Activated CD8-positive, alpha-beta memory T cell treated with anti-CD3 and anti-CD28 coated beads for 24 hours (primary cell): Measurements from ENCODE around the gene EFNA5.

ENCODE experiments used
- DNase-seq: peaks from one replicate; pipeline ENCODE4 v3.0.0-alpha.2; 2020

EFNA5 gene

DNA sequence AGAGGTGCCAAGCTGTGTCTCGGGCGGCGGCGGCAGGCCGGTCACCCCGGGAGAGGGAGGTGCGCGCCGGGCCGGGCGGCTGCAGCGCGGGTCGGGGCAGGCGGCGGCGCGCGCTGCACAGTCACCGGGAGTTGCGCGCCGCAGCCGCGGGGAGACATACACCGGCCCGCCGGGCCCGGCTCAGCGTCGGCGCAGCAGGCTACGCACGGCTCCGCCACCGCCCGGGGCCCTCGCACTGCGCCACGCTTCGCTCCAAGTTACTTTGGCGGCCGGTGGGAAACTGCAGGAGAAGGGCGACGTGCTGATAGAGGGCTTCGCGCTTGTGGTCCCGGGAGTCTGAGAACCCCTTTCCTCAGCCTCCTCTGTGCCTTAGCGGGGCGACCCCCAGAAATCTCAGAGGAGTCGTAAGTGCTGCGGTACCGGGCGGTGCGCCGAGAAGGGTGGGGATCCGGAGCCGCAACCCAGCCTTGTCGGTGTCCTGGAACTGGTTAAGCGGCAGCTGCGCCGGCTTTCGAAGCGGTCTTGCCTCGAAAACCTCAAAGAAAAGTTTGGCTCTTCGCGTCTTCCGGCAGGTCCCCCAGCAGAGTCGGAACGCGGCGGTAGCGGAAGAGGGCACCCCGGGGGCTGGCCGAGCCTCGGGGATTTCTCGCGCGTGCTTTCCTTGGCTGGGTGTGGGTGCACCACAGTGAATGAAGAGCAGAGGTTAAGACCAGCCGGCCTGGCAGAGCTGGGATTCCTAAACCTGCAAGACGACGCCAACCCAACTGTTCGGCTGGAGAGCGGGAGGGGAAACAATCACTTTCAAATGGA, at the start of gene EFNA5:
Gene EFNA5, minus strand, starts transcription at position 6 of the 810 bp plus-strand sequence.
- peak; percentile 73 for DNase-seq

DNA sequence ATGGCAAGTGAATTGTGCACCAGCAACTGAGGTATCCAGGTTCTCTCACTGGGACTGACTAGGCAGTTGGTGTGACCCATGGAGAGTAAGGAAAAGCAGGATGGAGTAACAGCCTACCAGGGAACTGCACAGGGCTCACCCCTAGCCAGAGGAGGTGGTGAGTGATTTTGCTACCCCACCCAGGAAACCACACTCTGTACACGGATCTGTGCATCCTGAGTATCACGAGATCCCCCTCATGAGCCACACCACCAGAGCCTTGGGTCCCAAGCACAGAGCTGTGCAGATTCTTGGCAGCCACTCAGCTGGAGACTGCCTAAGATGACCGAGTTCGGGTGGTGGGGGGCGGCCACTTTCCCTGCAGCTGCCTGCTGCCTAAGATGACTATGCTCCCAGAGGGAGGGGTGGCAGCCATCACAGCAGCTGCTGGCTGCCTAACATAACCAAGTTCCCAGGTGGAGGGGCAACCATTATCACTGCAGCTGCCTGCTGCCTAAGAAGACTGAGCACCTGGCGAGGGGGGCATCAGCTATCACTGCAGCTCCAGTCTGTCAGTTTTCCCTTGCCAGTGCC, 48.4 kb upstream of the EFNA5 start:
- no peak for DNase-seq

DNA sequence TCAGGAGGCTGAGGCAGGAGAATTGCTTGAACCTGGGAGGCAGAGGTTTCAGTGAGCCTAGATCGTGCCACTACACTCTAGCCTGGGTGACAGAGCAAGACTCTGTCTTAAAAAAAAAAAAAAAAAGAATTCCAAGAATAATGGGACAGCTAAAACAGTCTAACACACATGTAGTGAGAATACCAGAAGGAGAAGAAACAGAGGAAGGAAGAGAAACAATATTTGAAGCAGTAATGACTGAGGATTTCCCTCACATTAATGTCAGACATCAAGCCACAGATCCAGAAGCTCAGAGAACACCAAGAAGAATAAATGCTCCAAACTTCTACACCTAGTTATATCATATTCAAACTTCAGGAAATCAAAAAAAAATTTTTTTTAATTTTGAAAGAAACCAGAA, 47.1 kb upstream of the EFNA5 start:
- no peak for DNase-seq

DNA sequence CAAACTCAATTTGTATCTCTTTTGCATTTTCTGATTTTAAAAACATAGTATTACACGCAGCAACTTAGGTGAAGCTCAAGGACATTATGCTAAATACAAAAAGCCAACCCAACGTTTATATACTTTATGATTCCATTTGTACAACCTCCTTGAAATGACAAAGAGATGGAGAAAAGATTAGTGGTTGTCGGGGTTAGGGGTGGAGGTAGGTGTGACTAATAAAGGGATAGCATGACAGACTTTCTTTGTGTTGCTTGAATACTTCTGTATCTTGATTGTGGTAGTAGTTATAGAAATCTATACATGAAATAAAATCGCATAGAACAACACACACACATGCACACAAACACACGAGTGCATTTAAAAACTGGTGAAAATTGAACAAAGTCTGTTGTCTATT, 42.5 kb upstream of the EFNA5 start:
- no peak for DNase-seq

DNA sequence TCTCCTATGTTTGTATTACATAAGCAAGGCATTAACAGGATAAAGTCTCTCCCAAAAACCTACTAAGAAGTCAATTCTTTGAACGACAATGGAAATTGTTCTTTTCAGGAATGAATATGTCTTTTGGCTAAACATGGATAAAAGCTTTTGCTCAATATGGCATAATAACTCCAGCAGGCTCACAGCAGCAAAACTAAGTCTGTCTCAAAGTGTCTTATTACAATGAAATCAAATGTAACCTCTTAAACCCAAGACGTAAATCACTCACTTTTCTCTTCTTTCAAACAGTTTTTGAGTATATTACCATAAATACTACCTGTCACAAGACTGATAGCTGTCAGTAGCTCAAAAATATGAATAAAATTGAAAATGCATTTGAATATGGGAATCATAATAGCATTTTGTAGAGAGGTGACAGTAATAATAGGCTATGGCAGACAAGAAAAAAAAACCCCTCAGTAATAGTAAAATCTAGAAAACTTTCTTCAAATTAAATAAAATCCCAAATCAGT, 41.7 kb upstream of the EFNA5 start:
- no peak for DNase-seq

DNA sequence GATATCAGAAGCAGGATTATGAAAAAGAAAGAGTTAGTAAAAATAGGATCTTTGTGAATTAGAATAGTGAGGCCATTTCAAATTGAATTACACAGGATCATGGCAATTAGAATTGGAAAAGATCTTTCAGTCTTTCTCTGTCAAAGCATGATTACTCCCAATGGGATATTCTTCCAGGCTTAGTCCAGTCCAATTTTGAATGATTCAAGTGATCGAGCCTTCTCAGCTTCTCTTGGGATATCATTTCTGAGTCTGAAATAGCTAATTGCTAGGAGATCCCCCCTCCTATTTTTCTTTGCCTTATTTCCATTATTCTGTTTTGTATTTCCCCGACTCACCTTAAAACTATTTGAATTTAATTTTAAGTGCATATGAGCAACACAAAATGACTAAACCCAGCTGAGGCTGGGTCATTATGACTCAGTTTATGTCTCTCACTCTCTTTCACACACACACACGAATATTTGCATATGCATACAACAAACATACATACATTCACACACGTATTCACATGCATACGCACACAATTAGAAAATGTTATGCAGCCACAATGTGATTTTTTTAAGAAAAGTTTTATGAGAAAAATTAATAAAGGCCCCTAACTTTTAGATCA, 34.8 kb upstream of the EFNA5 start:
- DNase-seq = no peak

DNA sequence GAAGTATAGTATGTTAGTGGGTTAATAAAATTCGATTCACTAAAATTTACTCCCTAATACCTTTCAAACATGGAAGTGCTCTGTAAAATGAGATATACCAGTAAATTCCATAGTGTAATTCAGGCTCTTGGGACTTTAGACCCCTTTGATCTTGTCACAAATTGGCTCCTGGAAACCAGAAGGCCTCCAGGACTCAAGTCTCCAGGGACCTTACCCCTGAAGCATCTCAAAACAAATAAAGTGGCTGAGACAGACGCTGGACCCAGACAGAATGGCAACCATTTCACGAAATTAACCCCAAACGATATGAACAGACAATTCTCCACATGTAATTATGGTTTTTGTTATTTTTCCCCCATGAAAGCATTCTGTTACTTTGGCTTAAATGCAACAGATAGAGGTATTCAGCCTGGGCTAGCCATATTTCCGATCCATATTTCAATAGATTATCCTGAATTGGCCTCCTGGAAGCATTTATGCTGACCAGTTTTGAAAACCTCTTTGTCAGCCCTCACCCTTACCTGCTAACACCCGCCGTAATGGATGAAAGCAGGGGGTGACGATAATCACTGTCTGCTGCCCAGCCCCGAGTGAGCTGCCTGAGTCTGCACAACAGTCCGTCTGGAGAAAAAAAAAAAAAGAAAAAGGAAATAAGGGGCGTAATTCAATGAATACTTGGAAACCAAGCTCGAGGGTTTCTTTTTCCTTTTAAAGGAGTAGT, 34.1 kb upstream of the EFNA5 start:
- no peak for DNase-seq

DNA sequence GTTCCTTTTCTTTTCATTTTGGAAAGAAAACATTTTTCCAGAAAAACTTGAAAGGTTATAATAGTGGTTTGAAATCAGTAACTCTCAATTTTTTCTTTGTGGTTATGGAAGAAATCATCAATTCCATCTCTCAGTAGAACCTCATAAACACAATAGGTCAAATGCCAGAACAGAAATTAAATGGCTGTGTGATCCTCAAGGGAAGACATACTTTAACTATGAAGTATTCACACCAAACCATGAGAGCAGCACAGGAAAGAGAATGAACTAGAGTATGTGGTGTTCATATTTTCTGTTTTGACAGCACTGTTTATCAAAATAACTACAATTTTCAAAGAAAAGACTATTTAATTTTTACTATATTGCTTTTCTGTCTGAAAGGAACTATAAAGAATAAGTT, 29.7 kb upstream of the EFNA5 start:
- no peak for DNase-seq

DNA sequence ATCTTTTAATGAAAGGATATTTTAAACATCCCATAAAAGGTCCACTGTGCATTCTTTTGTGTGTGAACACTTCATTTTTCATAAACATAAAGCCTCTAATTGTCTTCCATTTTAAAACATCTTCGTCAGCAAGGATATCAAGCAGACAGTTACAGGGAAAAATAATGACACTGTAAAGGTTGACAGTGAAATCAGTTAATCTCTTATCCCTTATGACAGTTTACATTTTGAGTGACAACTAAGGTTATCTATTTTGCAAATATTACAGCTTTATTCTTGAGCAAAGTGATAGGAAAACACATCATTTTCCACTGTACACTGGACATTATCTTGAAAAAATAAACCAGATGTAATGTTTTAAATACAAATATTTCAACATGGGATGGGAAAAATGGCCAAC, 28.7 kb upstream of the EFNA5 start:
- no peak for DNase-seq

DNA sequence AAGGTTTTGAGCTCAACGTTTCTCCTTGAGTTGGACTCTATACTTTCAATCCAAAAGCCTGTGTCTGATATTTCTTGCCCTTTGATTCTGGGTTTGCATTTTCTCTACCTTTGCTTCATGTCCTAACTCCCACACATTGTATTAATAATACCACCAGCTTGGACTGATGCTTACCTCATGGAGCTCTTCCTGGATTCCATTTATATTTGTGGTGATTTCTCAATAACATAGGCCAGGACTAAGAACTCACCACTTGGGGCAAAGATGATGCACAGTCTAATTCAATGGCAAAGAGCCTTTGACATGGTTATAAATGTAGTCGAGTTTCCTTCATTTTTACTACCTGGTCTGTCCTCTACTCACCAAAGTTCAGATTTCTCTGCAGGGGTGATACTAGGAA, 27.5 kb upstream of the EFNA5 start:
- DNase-seq = no peak

DNA sequence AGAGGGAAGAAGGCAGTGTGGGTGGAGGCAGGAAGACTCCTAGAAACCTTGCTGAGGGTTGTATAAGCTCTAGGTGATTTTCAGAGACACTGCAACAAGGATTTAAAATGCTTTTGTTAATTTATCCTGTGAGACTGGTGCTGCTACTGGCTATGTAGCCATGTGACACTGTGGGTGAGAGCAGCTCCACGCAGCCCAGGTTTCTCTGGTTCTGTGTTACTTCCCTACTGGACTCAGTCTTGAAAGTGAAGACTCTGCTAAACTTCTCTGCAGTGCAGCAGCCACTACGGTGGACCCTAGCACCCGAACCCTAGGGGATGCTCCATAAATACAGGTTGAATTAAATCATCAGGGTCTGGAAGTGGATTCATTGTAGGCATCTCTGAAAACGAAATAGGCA, 25.8 kb upstream of the EFNA5 start:
- no peak for DNase-seq

DNA sequence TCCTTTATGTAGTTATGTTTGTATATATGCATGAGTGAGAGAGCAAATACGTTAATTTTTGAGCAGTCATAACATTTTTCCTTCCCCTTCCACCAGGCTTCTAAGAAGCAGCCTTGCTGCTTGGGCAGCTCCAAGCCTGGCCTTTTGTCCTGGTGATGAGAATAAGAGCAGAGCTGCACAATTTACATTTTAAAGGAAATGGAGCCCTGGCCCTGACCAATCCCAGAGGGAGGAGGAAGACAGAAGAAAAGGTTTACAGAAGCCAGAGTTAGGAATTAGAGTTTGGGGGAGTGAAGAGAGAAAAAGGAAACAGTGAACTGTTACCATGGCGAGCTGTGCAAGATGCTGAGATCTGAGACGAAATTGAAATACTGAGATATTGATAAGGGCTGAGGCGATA, 25.3 kb upstream of the EFNA5 start:
- DNase-seq = no peak

DNA sequence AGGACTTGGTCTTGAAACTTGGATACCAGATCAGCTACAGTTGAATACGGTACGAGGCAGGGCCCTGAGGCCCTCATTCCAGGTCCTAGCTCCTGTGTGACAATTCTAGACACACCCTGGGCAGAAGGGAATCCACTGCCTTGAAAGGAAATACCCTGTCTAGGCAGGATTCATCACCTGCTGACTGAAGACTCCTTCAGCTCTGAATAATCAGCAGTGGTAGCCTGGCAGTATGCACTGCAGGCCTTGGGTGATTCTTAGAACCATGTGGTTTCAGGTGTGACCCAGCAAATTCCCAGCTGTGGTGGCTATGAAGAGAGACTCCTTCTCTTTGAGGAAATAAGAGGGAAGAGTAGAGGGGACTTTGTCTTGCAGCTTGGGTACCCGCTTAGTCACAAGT, 17.2 kb upstream of the EFNA5 start:
- DNase-seq = no peak

DNA sequence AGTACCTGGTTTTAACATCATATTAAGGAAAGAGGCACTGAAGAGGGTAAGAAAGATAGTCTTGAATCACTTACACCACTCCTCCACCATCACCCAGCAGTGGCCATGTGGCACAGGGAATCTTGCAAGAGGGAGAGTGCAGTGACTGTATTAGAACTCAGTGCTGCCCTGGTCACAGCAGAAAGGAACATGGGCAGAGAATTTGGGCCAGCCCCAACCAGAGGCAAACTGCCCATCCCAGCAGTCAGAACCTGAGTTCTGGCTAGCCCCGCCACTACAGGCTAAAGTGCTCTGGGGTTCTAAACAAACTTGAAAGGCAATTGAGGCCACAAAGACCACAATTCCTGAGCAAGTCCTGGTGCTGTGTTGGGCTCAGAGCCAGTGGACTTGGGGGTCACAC, 16.7 kb upstream of the EFNA5 start:
- DNase-seq = no peak

DNA sequence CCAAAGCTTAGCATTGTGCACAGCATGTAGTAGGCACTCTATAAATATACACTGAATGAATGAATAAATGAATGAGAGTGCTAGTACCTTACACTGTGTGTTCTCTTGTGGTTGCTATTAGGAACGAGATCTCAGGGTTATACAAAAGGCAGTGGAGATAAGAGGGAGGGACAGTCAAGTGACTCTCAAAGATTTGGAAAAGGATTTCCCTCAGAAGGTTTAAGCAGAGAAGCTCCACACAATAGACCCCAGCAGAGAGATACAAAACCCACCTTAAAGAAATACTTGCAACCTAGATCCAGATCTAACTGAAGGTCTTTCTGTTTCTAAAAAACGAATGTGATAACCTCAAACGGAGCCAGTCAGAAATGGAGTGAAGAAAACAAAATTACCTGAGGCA, 11.8 kb upstream of the EFNA5 start:
- no peak for DNase-seq

DNA sequence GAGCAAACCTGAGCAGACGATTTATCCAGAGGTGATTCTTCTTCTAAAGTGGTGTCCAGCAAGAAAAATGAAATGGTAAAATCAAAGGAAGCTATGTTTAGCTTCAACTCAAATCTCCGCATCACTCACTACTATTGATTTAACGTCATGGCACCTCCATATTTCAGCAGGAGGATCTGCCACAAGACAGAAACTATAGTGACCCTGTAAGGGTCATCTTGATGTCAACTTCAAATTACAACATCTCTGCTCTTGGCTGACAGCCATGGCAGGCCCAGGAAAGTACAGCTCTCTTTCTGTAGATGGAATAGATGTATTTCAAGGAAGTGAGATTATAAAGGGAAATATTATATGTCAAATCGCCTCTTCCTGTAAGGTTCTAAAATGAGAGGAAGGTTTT, 10.1 kb upstream of the EFNA5 start:
- no peak for DNase-seq

DNA sequence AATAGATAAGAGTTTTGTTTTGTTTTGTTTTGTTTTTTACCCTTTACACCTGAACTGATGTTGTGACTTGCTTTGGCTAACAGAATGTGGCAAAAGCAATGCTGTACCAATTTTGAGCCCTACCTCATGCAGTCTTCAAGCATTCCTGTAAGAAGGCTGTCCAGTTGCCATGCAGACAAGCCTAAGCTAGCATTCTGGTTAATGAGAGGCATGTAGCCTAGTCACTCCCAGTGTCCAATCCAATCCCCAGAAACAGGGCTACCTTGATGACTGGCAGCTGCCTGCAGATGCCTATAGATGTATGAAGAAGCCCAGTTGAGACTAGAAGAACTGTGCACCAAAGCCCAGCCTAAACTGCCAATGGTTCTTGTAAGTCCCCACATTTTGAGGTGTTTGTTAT, 9.4 kb upstream of the EFNA5 start:
- no peak for DNase-seq

DNA sequence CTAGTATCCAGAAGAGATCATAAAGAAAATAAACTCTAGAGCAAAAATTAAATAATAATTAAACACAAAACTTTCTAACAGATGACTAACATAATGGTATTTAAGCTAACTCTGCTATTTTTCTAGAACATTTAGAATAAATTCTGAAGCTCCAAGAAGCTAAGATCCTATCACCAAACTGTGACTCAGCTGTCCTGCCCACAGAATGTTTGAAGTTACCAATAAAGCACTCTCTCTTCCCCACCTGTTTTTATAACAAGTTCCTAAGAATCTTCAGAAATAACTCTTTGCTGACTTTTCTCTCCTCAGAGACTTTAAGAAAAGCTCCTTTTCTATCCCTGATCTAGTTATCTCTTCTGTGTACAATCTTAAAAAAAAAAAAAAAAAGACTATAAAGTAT, 6.0 kb upstream of the EFNA5 start:
- no peak for DNase-seq

DNA sequence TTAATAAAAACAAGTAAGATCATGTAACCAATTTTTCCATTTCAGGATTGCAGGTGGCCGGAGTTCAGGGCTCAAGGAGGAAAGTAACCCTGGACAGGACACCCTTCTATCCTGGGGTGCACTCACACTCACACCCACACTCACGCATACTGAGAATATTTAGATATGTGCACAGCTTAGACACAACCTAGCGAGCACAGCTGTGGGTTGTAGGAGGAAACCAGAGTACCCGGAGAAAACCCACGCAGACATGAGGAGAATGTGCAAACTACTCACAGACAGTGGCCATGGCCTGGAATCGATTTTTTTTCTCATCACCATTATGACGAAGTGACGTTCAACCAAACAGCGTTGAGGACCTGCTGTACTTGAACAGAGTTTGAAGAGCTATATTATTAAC, 4.5 kb upstream of the EFNA5 start:
- no peak for DNase-seq

DNA sequence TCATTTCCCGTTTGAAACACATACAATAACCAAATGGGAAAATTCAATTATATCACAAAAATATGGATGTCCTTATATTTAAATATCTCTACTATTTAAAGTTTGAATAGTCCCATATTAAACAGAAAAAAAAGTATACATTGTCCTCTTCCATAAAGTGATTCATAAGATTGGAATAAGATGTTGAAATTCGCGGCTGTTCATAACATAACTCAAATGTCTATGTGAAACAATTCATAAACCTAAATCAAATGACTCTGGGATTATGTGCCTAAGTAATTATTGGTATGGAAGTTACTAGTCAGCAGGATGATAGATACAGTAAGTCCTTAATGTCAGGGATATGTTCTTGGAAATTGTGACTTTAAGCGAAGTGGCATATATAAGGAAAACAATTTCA, 3.9 kb upstream of the EFNA5 start:
- no peak for DNase-seq

DNA sequence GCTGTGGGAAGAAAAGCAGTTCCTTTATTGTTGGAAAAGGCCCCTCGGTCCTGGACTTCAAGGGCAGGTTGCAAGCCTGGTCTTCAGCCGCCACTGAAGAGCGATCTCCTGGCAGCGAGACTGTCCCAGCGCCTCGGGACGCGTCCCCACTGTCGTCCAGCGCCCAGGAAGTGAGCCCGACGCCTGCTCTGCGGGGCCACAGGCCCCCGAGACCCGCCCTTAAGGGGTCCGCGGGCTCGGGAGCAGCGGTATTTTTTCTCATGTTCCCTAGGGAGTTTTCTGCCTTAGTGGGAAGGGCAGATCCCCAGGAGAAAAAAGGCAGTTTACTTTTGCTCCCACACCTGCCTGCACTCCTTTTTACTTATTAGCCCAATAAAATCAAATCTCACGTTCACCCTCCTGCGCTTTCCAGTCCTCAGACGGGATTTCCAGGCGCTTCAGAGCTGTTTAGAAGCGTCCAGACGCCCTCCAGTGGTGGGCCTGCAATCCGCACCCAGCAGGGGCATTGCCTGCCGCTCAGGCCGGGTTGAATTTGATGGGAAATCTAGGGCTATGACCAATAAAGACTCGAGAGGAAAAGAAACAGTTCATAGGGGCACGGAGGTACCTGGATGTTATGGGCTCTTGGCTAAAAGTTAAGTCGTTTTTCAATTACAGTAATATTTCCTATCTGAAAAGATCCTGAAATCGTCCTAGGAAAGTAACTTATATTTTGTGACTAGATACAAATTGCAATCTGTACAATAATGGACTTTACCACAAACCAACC, 2.8 kb upstream of the EFNA5 start:
- peak; percentile 87 for DNase-seq

DNA sequence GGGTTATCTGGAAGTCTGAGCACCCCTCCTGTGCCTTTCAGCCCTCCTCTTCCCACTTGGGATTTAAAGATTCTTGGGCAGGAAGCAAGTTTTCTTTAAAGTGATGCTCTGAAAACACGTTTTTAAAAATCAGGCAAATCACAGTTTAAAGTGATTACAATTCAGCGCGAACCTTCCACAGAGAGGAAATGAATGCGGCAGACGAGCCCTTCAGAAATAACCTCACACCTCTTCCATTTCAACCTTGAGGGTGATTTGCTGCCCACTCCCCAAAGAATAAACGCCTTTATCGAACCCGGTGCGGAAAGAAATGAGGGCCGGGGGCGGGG, 2.3 kb upstream of the EFNA5 start:
- no peak for DNase-seq
